Spinal cord (tissue), 10 donors: ENCODE measurements around the gene KLHL22. TPM values are rescaled to one million over a fixed set of nuclear protein-coding genes. Genes with fewer than 3 reads are reported as not detected.
"Not testable (repeated sequence)": the region's sequence is repeated elsewhere in the genome, so short reads cannot be mapped to it uniquely, and the experiment has no call there.

Experiments
- DNase-seq, 6 donors: peaks; one replicate each; pipeline versions ENCODE4 v3.0.0 to v3.0.0-alpha.2; 2013 to 2015; ENCODE audit warnings: low spot score in 6 of 6, low read depth in 4 of 6
- H3K27ac ChIP-seq: one replicate; pipeline ENCODE4 v1.5.1; 2013; ENCODE audit warnings: low read depth, low read length, control low read depth
- H3K27me3 ChIP-seq: one replicate; pipeline ENCODE4 v1.6.1; 2013; ENCODE audit warnings: low read length; ENCODE audit not compliant: control insufficient read depth, insufficient read depth
- H3K36me3 ChIP-seq: one replicate; pipeline ENCODE4 v1.6.1; 2013; ENCODE audit warnings: low read length; ENCODE audit not compliant: control insufficient read depth, insufficient read depth
- H3K4me1 ChIP-seq: one replicate; pipeline ENCODE4 v1.6.1; 2013; ENCODE audit warnings: low read length; ENCODE audit not compliant: control insufficient read depth, insufficient read depth
- H3K4me3 ChIP-seq: one replicate; pipeline ENCODE4 v1.5.1; 2013; ENCODE audit warnings: low read depth, low read length, control low read depth
- H3K9me3 ChIP-seq: one replicate; pipeline ENCODE4 v1.6.1; 2013; ENCODE audit warnings: low read length; ENCODE audit not compliant: control insufficient read depth, insufficient read depth
- WGBS: methylation state at CpG from one replicate; pipeline ENCODE4 v1.1.5; 2013; ENCODE audit warnings: missing lambda C conversion rate; ENCODE audit not compliant: insufficient coverage; 5-methylcytosine and 5-hydroxymethylcytosine counted together
- polyA plus RNA-seq, 2 donors: library from polyadenylated mRNA; unstranded; fragments of 120-200 nt; gene quantifications; one replicate each; pipeline ENCODE4 v1.2.1, GENCODE V29; 2013; ENCODE audit not compliant: insufficient read length in 2 of 2
- total RNA-seq, 2 donors: library from RNA; depleted of rRNA in 1 of 2; stranded (reverse); fragments of 120-200 nt in 1 of 2; fragments of >200 nt in 1 of 2; gene quantifications; one replicate each; pipeline versions ENCODE4 v1.2.3 to v1.2.4, GENCODE V29; 2013 to 2014
- donor health status: healthy.

The KLHL22 gene
- total and polyA plus RNA-seq, 4 donors, result 40.8 to 68.4 (median 52.3) TPM

GRCh38 chr22:20451920-20452319, 43.7 kb downstream of the KLHL22 start:
- no peak for DNase-seq
- no peaks in the 10 kb centered on the region for H3K27me3 ChIP-seq
- no CpG with 5 or more reads among the region's 2 CpGs for whole genome bisulfite sequencing
- H3K9me3 ChIP-seq, result no peaks in the 10 kb centered on the region
- no peak overlapping the region for H3K27ac ChIP-seq
- H3K4me1 ChIP-seq, result peaks cover 5% of the 10 kb centered on the region
- H3K36me3 ChIP-seq, result peaks cover 19% of the 10 kb centered on the region
- H3K4me3 ChIP-seq, result no peak overlapping the region

GRCh38 chr22:20451129-20451778, 44.3 kb downstream of the KLHL22 start:
- H3K27me3 ChIP-seq, H3K4me3 ChIP-seq, DNase-seq, H3K9me3 ChIP-seq, H3K4me1 ChIP-seq, H3K27ac ChIP-seq: not testable (repeated sequence)
- H3K36me3 ChIP-seq, result peaks cover 25% of the 10 kb centered on the region
- WGBS, result 93% methylated on average over 3 of the region's 15 CpGs

- 88% methylated on average over 1 of the region's 1 CpG for WGBS
- no peaks in the 10 kb centered on the region for H3K27me3 ChIP-seq
- H3K4me3 ChIP-seq, result no peak overlapping the region
- H3K4me1 ChIP-seq, result no peaks in the 10 kb centered on the region
- H3K27ac ChIP-seq, result no peak overlapping the region
- H3K36me3 ChIP-seq, result peaks cover 32% of the 10 kb centered on the region
- H3K9me3 ChIP-seq, result no peaks in the 10 kb centered on the region
- DNase-seq, result no peak
Measured at GRCh38 chr22:20450551-20450906, 45.1 kb downstream of the KLHL22 start.

- 96% methylated on average over 14 of the region's 19 CpGs for WGBS
- no peak for DNase-seq
- no peaks in the 10 kb centered on the region for H3K4me1 ChIP-seq
- H3K27me3 ChIP-seq, result no peaks in the 10 kb centered on the region
- peaks cover 32% of the 10 kb centered on the region for H3K36me3 ChIP-seq
- no peak overlapping the region for H3K27ac ChIP-seq
- no peak overlapping the region for H3K4me3 ChIP-seq
- no peaks in the 10 kb centered on the region for H3K9me3 ChIP-seq
Measured at GRCh38 chr22:20449819-20450550, 45.6 kb downstream of the KLHL22 start.

GRCh38 chr22:20448630-20449029, 47.0 kb downstream of the KLHL22 start:
- Histone ChIP-seq H3K4me3 (no peak overlapping the region), H3K4me1 (no peaks in the 10 kb centered on the region), H3K36me3 (peaks cover 44% of the 10 kb centered on the region), H3K27ac (no peak overlapping the region), H3K27me3 (no peaks in the 10 kb centered on the region), H3K9me3 (no peaks in the 10 kb centered on the region)
- DNase-seq, result no peak
- WGBS, result 92% methylated on average over 4 of the region's 5 CpGs

- Histone ChIP-seq H3K36me3 (peaks cover 61% of the 10 kb centered on the region), H3K27ac (no peak overlapping the region), H3K27me3 (no peaks in the 10 kb centered on the region), H3K4me1 (peaks cover 3% of the 10 kb centered on the region), H3K4me3 (no peak overlapping the region), H3K9me3 (no peaks in the 10 kb centered on the region)
- 95% methylated on average over 15 of the region's 21 CpGs for WGBS
- DNase-seq, result no peak
Measured at GRCh38 chr22:20446383-20446970, 49.1 kb downstream of the KLHL22 start.

- DNase-seq, result no peak
- no peak overlapping the region for H3K27ac ChIP-seq
- H3K9me3 ChIP-seq, result no peaks in the 10 kb centered on the region
- 97% methylated on average over 4 of the region's 4 CpGs for WGBS
- H3K27me3 ChIP-seq, result no peaks in the 10 kb centered on the region
- peaks cover 73% of the 10 kb centered on the region for H3K36me3 ChIP-seq
- H3K4me3 ChIP-seq, result no peak overlapping the region
- H3K4me1 ChIP-seq, result peaks cover 3% of the 10 kb centered on the region
Measured at GRCh38 chr22:20444325-20444724, 51.3 kb downstream of the KLHL22 start.

- DNase-seq, result no peak
- Histone ChIP-seq H3K4me1 (peaks cover 17% of the 10 kb centered on the region), H3K9me3 (no peaks in the 10 kb centered on the region), H3K36me3 (peaks cover 80% of the 10 kb centered on the region), H3K27me3 (peaks cover 3% of the 10 kb centered on the region), H3K4me3 (no peak overlapping the region), H3K27ac (no peak overlapping the region)
- WGBS, result 85% methylated on average over 3 of the region's 7 CpGs
Measured at GRCh38 chr22:20442485-20443284, 52.9 kb downstream of the KLHL22 start.

- Histone ChIP-seq H3K9me3 (no peaks in the 10 kb centered on the region), H3K36me3 (peaks cover 74% of the 10 kb centered on the region), H3K4me3 (no peak overlapping the region), H3K27me3 (peaks cover 8% of the 10 kb centered on the region), H3K4me1 (peaks cover 23% of the 10 kb centered on the region), H3K27ac (no peak overlapping the region)
- 81% methylated on average over 18 of the region's 21 CpGs for WGBS
- no peak for DNase-seq
Measured at GRCh38 chr22:20441631-20442484, 53.7 kb downstream of the KLHL22 start.
